Tongue (tissue), 2 donors: Measurements from ENCODE around the gene CEP68. TPM values are rescaled to one million over a fixed set of nuclear protein-coding genes. Genes with fewer than 3 reads are reported as not detected.
"Not testable (repeated sequence)": the region's sequence is repeated elsewhere in the genome, so short reads cannot be mapped to it uniquely, and the experiment has no call there.

Experiments
- DNase-seq: peaks from one replicate; pipeline ENCODE4 v3.0.0-alpha.2; 2015
- total RNA-seq: library from RNA; depleted of rRNA; stranded (reverse); fragments of >200 nt; gene quantifications from one replicate; pipeline ENCODE4 v1.2.3, GENCODE V29; 2014

Gene CEP68
- total RNA-seq, 1 donor from 2014 or later = 49.4 TPM

- DNase-seq = no peak
Observed at GRCh38 chr2:65030476-65031332, 25.5 kb upstream of the CEP68 start.

DNA sequence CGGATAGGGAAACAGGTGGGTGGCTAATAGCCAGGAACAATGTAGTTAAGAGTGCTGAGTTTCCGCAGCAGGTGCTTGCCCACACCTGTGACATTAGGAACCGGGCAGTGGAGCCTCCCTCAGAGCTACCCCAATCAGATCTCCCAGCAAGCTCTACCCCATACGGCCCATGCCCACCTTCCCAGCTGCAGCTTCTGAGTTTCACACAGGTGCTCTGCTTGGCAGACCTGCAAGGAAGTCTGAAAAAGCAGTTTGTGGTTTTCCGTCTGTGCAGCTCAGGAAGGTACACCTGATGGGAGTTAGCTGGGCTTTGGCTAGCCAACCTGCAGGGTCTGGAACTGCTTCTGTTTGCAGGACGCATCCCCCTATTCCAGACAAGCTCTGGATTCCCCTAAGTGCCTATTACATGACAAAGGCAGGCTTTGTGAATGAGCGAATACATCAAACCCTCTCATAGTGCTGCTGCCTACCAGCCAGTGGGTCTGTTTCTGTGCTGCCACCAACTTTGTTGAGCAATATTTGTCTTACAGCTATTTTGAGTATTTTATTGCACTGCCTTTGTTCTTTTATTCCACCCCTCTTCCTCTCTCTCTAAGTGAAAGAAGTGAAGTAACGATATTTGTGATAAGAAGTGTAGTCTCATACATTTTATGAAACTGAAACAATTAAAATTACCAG is 24.7 kb upstream of the CEP68 start:
- no peak for DNase-seq

DNA sequence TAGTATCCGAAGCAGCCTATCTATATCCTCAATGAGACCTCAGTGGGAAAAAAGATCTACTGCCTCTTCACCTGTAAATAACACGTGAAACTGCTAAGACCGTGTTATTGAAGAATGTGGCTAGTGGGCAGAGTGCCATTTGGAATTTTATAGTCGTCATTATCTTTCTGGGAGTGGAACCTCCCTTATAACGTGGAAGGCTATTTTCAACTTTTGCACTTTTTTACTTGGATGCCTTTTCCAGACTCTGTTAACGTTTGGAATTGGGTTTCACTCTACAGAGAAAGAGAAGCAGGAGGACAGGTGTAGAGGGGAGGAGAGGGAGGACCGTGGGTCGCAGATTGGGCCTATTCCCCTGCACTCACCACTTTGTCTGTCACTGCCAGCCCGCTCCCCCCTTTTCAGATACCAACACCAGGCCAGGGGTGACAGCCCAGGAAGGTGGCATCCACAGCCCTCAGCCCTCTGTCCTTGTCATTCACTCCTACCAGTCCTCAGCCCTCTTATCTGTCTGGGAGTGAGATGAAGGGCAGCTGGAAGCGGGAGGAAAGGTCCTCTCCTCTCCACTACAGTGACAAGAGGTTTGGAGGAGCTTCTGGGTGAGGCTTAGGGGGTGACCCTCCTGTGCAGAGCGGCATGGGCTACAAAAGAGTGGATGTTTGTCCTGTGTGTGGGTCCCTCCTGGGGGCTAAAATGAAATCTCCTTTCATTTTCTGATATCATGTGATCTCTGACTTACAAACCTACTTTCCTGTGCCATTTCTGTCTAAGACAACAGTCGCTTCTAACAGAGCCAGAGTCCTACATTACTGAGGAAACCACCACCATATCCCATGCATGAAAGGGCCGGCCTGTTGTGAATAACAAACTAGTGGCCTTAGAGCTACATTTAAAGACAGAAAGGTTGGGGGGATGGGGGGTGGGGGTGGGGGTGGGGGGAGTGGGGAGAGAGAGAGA is 23.9 kb upstream of the CEP68 start:
- DNase-seq = no peak

GRCh38 chr2:65033178-65033577 is 23.0 kb upstream of the CEP68 start:
- DNase-seq = peak; percentile 39

DNA sequence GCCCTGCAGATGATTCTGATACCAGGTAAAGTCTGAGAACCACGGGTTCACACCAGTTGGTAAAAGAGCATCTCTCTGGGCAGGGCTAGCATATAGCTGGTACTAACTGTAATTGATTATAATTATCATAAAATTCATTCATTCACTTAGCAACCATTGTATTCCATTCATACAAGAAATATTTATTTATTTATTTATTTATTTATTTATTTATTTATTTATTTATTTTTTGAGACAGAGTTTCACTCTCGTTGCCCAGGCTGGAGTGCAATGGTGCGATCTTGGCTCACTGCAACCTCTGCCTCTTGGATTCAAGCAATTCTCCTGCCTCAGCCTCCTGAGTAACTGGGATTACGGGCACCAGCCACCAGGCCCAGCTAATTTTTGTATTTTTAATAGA is 22.5 kb upstream of the CEP68 start:
- not testable (repeated sequence) for DNase-seq

DNA sequence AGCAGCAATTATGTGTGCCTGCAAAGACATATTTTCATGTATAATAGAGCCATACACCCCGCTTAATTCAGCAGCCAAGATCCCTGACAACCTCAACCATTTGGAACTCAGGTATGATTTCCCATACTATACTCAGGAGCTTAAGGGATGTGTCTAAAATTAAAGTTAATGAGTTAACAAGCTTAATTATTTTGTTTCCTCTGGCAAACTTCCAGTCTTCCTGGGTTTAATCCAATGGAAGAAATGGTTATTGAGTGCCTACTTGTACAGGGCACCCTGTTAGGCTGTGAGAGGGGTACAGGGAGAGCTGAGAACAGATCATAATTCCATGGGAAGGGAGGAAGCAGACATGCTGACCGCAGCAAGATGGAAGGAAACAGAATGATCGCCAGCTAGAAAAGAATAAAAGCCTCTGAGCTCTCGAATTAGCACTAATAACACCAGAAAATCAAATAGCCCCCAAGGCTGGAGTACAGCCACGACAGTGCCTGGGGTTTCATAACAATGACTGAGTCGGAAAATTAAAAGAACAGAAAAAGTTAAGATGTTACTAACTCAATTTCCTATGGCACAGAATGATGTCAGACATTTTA is 20.8 kb upstream of the CEP68 start:
- DNase-seq = no peak

DNA sequence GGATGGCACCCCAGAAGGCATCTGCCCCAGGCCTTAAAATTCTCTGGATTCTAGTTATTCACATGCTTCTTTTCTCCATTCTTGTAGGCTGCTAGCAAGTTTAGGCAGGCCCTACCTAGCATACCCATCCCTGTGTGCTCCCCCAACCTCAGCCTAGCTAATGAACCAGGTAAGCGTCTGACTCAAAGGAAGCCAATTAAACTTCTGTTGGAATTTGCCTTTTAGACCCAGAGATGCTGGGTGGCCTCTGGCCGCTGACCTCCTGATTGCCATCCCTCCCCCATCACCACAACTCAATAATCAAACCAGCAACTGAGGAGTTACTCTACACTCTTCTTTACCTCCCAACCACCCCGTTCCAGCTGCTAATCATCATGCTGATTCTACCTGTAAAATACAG is 19.0 kb upstream of the CEP68 start:
- DNase-seq = no peak

DNA sequence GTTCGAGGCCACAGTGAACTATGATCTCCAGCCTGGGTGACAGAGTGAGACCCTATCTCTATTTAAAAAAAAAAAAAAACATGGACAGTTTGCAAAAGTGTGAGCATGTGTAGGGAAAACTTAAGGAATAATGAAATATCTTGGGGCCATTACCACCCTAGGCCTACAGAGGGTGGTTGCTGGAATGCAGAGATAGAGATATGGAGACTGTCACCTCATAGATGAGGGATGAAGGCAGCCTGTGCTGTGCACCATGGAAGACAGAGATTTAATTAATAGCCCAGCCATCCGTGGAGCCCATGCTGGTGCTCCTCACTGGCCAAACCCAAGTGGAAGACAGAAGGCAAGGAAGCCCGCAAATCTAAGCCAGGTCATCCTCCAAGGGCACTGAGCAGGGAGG is 16.6 kb upstream of the CEP68 start:
- DNase-seq = no peak

GRCh38 chr2:65040400-65041261 is 15.6 kb upstream of the CEP68 start:
- peak; percentile 89 for DNase-seq

DNA sequence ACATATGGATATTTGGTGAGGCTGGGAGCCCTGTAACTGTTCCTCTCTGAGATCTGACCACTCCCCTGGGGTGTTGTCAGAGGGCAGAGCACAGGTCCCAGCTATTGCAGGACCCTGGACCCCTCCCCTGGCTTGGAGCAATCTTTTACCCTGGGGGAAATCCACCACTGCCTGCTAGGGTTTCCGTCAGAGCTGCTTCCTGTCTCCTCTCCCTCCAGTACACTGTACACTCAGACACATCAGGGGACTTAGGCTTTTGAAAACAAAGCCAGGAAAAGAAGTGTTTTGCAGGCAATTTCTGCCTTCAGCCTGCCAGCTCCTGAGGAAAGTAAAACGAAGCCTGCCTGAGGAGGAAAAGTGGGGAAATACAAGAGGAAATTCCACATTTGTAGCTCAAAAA is 13.2 kb upstream of the CEP68 start:
- no peak for DNase-seq

DNA sequence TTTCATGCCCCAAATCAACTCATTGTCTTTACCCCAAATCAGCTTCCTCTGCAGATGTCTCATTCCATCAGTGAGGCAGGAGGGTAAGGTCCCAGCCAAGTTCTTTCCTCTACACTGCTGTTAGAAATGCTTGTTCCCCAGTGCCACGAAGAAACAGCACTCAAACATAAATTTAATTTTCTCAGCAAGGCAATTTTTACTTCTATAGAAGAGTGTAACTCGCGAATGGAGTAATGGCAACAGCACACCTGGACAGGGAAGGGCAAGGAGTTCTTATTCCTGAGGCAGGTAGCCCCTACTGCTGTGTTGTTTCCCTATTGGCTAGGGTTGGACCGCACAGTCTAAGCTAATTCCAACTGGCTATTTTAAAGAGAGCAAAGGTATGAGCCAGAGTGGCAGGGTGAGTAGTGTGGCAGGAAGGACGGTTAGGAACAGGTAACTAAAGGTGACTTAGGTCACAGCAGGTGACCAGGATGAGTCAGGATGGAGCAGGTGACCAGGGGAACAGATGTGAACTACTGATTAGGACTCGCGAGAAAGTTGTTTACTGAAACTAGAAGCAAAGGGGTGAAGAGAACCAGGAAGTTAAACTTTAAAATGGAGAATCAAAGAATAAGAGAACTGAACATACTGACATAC is 12.0 kb upstream of the CEP68 start:
- no peak for DNase-seq

DNA sequence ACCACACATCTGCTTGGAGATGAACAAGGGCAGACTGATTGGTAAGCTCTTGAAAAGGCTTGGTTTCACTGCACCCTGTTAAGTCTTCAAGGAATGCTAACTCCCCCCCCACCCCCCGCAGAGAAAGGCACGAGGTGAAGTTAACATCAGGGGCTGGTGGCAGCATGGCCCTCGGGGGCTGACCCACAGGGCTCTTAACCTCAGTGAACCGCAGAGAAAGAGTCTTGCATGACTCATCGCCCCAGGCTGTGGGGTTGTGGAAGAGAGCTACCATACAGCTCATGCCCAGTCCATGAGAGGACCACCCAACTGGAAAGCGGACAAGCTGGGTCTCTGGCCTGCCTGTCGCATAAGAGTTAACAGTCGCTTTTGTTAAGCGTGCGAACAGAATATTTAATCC is 10.6 kb upstream of the CEP68 start:
- no peak for DNase-seq

GRCh38 chr2:65046633-65047407 is 9.4 kb upstream of the CEP68 start:
- DNase-seq = no peak

GRCh38 chr2:65049010-65049639 is 7.1 kb upstream of the CEP68 start:
- no peak for DNase-seq

- DNase-seq = no peak
Observed at GRCh38 chr2:65050931-65051330, 5.3 kb upstream of the CEP68 start.

GRCh38 chr2:65053199-65053598 is 3.0 kb upstream of the CEP68 start:
- DNase-seq = no peak

GRCh38 chr2:65054749-65055421 is 1.3 kb upstream of the CEP68 start:
- no peak for DNase-seq

DNA sequence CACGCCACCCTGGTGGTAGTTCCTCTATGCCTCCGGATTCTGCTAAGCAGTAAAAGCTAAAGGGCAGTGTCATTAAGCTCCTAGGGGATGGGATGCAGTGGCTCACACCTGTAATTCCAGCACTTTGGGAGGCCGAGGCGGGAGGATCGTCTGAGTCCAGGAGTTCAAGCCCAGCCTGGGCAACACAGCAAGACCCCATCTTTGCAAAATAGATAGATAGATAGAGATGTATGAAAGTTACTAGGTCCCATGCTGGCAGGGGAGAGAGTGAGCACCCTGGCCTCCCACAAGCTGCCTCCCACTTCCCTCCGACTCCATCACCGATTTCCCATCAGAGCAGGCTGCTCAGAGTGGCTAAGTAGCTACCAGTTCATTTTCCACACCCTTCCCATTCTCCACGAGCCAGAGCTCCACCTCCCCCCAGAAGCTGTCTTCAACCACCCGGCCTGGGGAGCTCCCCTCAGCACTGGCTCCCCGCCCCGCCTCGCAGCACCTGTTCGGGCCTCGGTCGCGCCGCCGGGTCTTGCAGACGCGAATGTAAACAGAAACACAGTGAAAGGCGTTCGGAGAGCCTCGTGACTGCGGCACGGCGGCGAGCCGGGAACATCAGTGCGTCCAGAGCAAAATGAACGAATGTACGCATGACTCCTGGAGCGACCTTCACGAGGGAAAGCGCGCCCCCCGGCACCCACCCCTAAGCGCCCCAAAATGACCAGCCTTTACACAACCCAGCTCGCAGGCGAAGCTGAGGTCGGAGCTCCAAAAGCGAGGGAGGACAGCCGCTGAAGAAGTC is 598 bp upstream of the CEP68 start:
- peak; percentile 83 for DNase-seq
